GM18909 (cell line): ENCODE results near the gene TRIP6.
A peak's percentile ranks its signal among the peaks of the same experiment; 100 is the strongest.

Experiments used
- ATAC-seq: cut with Tn5 transposase; IDR thresholded peaks from one replicate; pipeline ENCODE4 v1.9.1; 2021; ENCODE audit warnings: mild to moderate bottlenecking; ENCODE audit not compliant: unreplicated experiment, poor library complexity

TRIP6 gene

GRCh38 chr7:100867040-100867775, at the start of gene TRIP6:
TRIP6 (plus strand) TSS chr7:100867387; CDS start chr7:100867498, 111 bp downstream.
- ATAC-seq: peak; percentile 56

GRCh38 chr7:100818366-100818765, 48.8 kb upstream of the TRIP6 start:
- ATAC-seq: no peak

- ATAC-seq: no peak
Measured at GRCh38 chr7:100818825-100819224, 48.4 kb upstream of the TRIP6 start.

GRCh38 chr7:100819586-100819985, 47.6 kb upstream of the TRIP6 start:
- ATAC-seq: no peak

- no peak for ATAC-seq
Measured at GRCh38 chr7:100822236-100823139, 44.7 kb upstream of the TRIP6 start.

GRCh38 chr7:100823140-100823525, 44.1 kb upstream of the TRIP6 start:
- ATAC-seq: no peak

- ATAC-seq: no peak
Measured at GRCh38 chr7:100823534-100823933, 43.7 kb upstream of the TRIP6 start.

- no peak for ATAC-seq
Measured at GRCh38 chr7:100824499-100825214, 42.5 kb upstream of the TRIP6 start.

GRCh38 chr7:100825215-100825671, 41.9 kb upstream of the TRIP6 start:
- no peak for ATAC-seq

GRCh38 chr7:100825751-100826513, 41.3 kb upstream of the TRIP6 start:
- no peak for ATAC-seq

- no peak for ATAC-seq
Measured at GRCh38 chr7:100826514-100827329, 40.5 kb upstream of the TRIP6 start.

- ATAC-seq: no peak
Measured at GRCh38 chr7:100827330-100828226, 39.6 kb upstream of the TRIP6 start, which contains the start of gene EPHB4. EPHB4 (minus strand) TSS chr7:100827523; CDS start chr7:100827030, 493 bp downstream.

GRCh38 chr7:100829150-100829716, 38.0 kb upstream of the TRIP6 start:
- no peak for ATAC-seq

- no peak for ATAC-seq
Measured at GRCh38 chr7:100830396-100830795, 36.8 kb upstream of the TRIP6 start.

GRCh38 chr7:100832281-100832633, 34.9 kb upstream of the TRIP6 start:
- no peak for ATAC-seq

- no peak for ATAC-seq
Measured at GRCh38 chr7:100835903-100836811, 31.0 kb upstream of the TRIP6 start.

GRCh38 chr7:100836812-100837098, 30.4 kb upstream of the TRIP6 start:
- ATAC-seq: no peak
